B cell (primary cell): ENCODE measurements around the gene ETV3.

ENCODE experiments used
- EZH2 ChIP-seq: IDR thresholded peaks from 2 replicates; pipeline ENCODE4 v1.6.1; 2012; ENCODE audit warnings: borderline replicate concordance, low read depth, mild to moderate bottlenecking, moderate library complexity, low read length; ENCODE audit not compliant: insufficient read depth, poor library complexity, severe bottlenecking
- TF ChIP-seq, protein P1 (sequence below): fragments of 200-600 bp; IDR thresholded peaks from one replicate; pipeline ENCODE4 v1.8.0; 2022; ENCODE audit warnings: antibody characterized with exemption, mild to moderate bottlenecking

- TF ChIP-seq, protein P1, sequence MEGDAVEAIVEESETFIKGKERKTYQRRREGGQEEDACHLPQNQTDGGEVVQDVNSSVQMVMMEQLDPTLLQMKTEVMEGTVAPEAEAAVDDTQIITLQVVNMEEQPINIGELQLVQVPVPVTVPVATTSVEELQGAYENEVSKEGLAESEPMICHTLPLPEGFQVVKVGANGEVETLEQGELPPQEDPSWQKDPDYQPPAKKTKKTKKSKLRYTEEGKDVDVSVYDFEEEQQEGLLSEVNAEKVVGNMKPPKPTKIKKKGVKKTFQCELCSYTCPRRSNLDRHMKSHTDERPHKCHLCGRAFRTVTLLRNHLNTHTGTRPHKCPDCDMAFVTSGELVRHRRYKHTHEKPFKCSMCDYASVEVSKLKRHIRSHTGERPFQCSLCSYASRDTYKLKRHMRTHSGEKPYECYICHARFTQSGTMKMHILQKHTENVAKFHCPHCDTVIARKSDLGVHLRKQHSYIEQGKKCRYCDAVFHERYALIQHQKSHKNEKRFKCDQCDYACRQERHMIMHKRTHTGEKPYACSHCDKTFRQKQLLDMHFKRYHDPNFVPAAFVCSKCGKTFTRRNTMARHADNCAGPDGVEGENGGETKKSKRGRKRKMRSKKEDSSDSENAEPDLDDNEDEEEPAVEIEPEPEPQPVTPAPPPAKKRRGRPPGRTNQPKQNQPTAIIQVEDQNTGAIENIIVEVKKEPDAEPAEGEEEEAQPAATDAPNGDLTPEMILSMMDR = no peak
- TF ChIP-seq EZH2 = no peak
These were observed 30.5 kb downstream of the ETV3 start for GRCh38 chr1:157107702-157108101.
